NCI-H2196 (cell line): ENCODE results near the gene NDFIP2.
"Not testable (repeated sequence)": the region's sequence is repeated elsewhere in the genome, so short reads cannot be mapped to it uniquely, and the experiment has no call there.

Experiments
- DNase-seq: peaks from one replicate; lab custom pipeline; 2025; ENCODE audit not compliant: unreplicated experiment; lab: John Stamatoyannopoulos, UW

The NDFIP2 gene

GRCh38 chr13:79531542-79532254 lies 50.7 kb downstream of the NDFIP2 start:
- no peak for DNase-seq

GRCh38 chr13:79532576-79532975 lies 51.6 kb downstream of the NDFIP2 start:
- DNase-seq = no peak

GRCh38 chr13:79533781-79534400 lies 52.9 kb downstream of the NDFIP2 start:
- DNase-seq = no peak

GRCh38 chr13:79534596-79534995 lies 53.6 kb downstream of the NDFIP2 start:
- no peak for DNase-seq

GRCh38 chr13:79538757-79539156 lies 57.8 kb downstream of the NDFIP2 start:
- no peak for DNase-seq

GRCh38 chr13:79540504-79540903 lies 59.5 kb downstream of the NDFIP2 start:
- no peak for DNase-seq

GRCh38 chr13:79541426-79542049 lies 60.6 kb downstream of the NDFIP2 start:
- peak; percentile 19 for DNase-seq

- DNase-seq = no peak
Observed at GRCh38 chr13:79543883-79544282, 62.9 kb downstream of the NDFIP2 start.

GRCh38 chr13:79547211-79548195 lies 66.5 kb downstream of the NDFIP2 start:
- DNase-seq = no peak

GRCh38 chr13:79548902-79549301 lies 67.9 kb downstream of the NDFIP2 start:
- no peak for DNase-seq

GRCh38 chr13:79549355-79550106 lies 68.6 kb downstream of the NDFIP2 start:
- no peak for DNase-seq

- DNase-seq = no peak
Observed at GRCh38 chr13:79557666-79558065, 76.7 kb downstream of the NDFIP2 start.

- no peak for DNase-seq
Observed at GRCh38 chr13:79560954-79561353, 80.0 kb downstream of the NDFIP2 start.

GRCh38 chr13:79562557-79562956 lies 81.6 kb downstream of the NDFIP2 start:
- no peak for DNase-seq

GRCh38 chr13:79566118-79566517 lies 85.2 kb downstream of the NDFIP2 start:
- DNase-seq = no peak

GRCh38 chr13:79571147-79571546 lies 90.2 kb downstream of the NDFIP2 start:
- DNase-seq = no peak

GRCh38 chr13:79573892-79574291 lies 92.9 kb downstream of the NDFIP2 start:
- DNase-seq = not testable (repeated sequence)

GRCh38 chr13:79581870-79582315 lies 100.9 kb downstream of the NDFIP2 start:
- DNase-seq = no peak

GRCh38 chr13:79582896-79583295 lies 101.9 kb downstream of the NDFIP2 start:
- DNase-seq = no peak

- DNase-seq = no peak
Observed at GRCh38 chr13:79585033-79585432, 104.1 kb downstream of the NDFIP2 start.
